ENCODE data around the gene ARID2. TPM values are rescaled to one million over a fixed set of nuclear protein-coding genes. Genes with fewer than 3 reads are reported as not detected.

The ARID2 gene
- polyA plus RNA-seq, 2 of the 4 experiments (the other 2 are of a cell fraction): 8.7 to 37.7 TPM

GRCh38 chr12:45727301-45727979 is 2.1 kb upstream of the ARID2 start:
- peaks cover 28% of the 10 kb centered on the region; the same call in 2 of the 3 replicates for H3K4me1 ChIP-seq
- under 1% methylated on average over 18 of the region's 45 CpGs for WGBS (ENCODE audit: missing lambda C conversion rate)
- peak overlapping the region; percentile 62 for H3K4me3 ChIP-seq
- peak overlapping the region; percentile 87 for H3K4me2 ChIP-seq
- peak overlapping the region; percentile 98 to 99 for H3K27ac ChIP-seq
- no peak for FAIRE-seq
- peak; percentile 72 to 82 for ATAC-seq
- ChIA-PET CTCF (interaction anchor here (0.7 to 8.1 kb wide), 8 partner anchors 10 to 544 kb away, joined by 3 to 36 read pairs (median 4); no protein-coding TSS in a partner anchor), POLR2A (interaction anchor here (1.1 to 3.6 kb wide), 5 partner anchors 183 to 512 kb away, joined by 3 to 25 read pairs (median 11); partner anchors contain the start of genes ANO6 and SCAF11)
- DNase-seq (ENCODE audit: low read depth in 1 of 2, low spot score in 1 of 2): peak; percentile 91 to 98
- H3K9me3 ChIP-seq: no peaks in the 10 kb centered on the region
- TF ChIP-seq MAFK (IDR thresholded peaks at IDR 0.05; ENCODE audit: partially characterized antibody): no peak
- TF ChIP-seq ZSCAN20 (CRISPR knock-in tag; IDR thresholded peaks at IDR 0.05): no peak
- no peak for TF ChIP-seq EHF (CRISPR knock-in tag; IDR thresholded peaks at IDR 0.05)
- no peak for TF ChIP-seq HDAC2 (IDR thresholded peaks at IDR 0.05)
- TF ChIP-seq CEBPB (IDR thresholded peaks at IDR 0.05): peak in 1 of 2 experiments; percentile 55; a peak in 3 of 4 replicates
- 0 out of 2 replicates have a peak, but pooled peaks have one; percentile 10 for TF ChIP-seq ESRRA (IDR thresholded peaks at IDR 0.05; ENCODE audit: borderline replicate concordance, low read length)
- no peak for TF ChIP-seq SREBF2 (IDR thresholded peaks at IDR 0.05)
- TF ChIP-seq ZFP36 (IDR thresholded peaks at IDR 0.05; ENCODE audit: borderline replicate concordance, partially characterized antibody): no peak
- TF ChIP-seq POLR2A (IDR thresholded peaks at IDR 0.05; ENCODE audit: low read length): peak; percentile 49
- TF ChIP-seq ZNF302 (CRISPR knock-in tag; IDR thresholded peaks at IDR 0.05): no peak
- no peak for TF ChIP-seq RCOR1 (IDR thresholded peaks at IDR 0.05; ENCODE audit: low read depth, low read length)
- TF ChIP-seq PHF8 (IDR thresholded peaks at IDR 0.05; ENCODE audit: borderline replicate concordance, low read depth): peak; percentile 63
- no peak; the same call in 1 of the 2 replicates for TF ChIP-seq MAZ (IDR thresholded peaks at IDR 0.05; ENCODE audit: borderline replicate concordance, low read depth, low read length)
- TF ChIP-seq HEYL (CRISPR knock-in tag; IDR thresholded peaks at IDR 0.05): no peak
- peak; percentile 87 for TF ChIP-seq MAX (IDR thresholded peaks at IDR 0.05)
- no peak for TF ChIP-seq FOSL2 (IDR thresholded peaks at IDR 0.05)
- peak; percentile 43 for TF ChIP-seq FOSL2 (CRISPR knock-in tag; IDR thresholded peaks at IDR 0.05)
- no peak for TF ChIP-seq JUNB (IDR thresholded peaks at IDR 0.05)
- TF ChIP-seq RFX5 (IDR thresholded peaks at IDR 0.05): no peak
- TF ChIP-seq HMGXB4 (CRISPR knock-in tag; IDR thresholded peaks at IDR 0.05; ENCODE audit: borderline replicate concordance): peak; percentile 44; the same call in 1 of the 2 replicates
- TF ChIP-seq POLR2AphosphoS2 (conservative IDR thresholded peaks at IDR 0.05; ENCODE audit: low read length): no peak
- no peak for TF ChIP-seq HOXB13 (CRISPR knock-in tag; IDR thresholded peaks at IDR 0.05; ENCODE audit: low read depth)
- TF ChIP-seq CHD4 (IDR thresholded peaks at IDR 0.05; ENCODE audit: borderline replicate concordance): no peak
- TF ChIP-seq USF2 (IDR thresholded peaks at IDR 0.05): 0 out of 2 replicates have a peak, but pooled peaks have one; percentile 10
- no peak for TF ChIP-seq HES2 (IDR thresholded peaks at IDR 0.05)
- no peak for TF ChIP-seq TP53 (CRISPR knock-in tag; IDR thresholded peaks at IDR 0.05)
- TF ChIP-seq ATOH8 (CRISPR knock-in tag; IDR thresholded peaks at IDR 0.05; ENCODE audit: low read depth): no peak
- TF ChIP-seq BHLHE40 (IDR thresholded peaks at IDR 0.05; ENCODE audit: low read depth, low read length): no peak
- no peak for TF ChIP-seq KDM5A (IDR thresholded peaks at IDR 0.05)
- TF ChIP-seq CBX2 (IDR thresholded peaks at IDR 0.05; ENCODE audit: borderline replicate concordance, low read depth): no peak
- no peak for TF ChIP-seq FOSB (CRISPR knock-in tag; IDR thresholded peaks at IDR 0.05)
- TF ChIP-seq PBX3 (IDR thresholded peaks at IDR 0.05): peak; percentile 86
- TF ChIP-seq NFE2L2 (conservative IDR thresholded peaks at IDR 0.05; ENCODE audit: low read length): no peak
- TF ChIP-seq RARB (CRISPR knock-in tag; IDR thresholded peaks at IDR 0.05): no peak
- TF ChIP-seq EHMT2 (IDR thresholded peaks at IDR 0.05; ENCODE audit: low read depth): no peak
- 0 out of 2 replicates have a peak, but pooled peaks have one; percentile 23 for TF ChIP-seq E2F6 (IDR thresholded peaks at IDR 0.05; ENCODE audit: borderline replicate concordance, low read depth)
- TF ChIP-seq MYC (IDR thresholded peaks at IDR 0.05; ENCODE audit: borderline replicate concordance, low read length): peak; percentile 71; the same call in 1 of the 2 replicates

All from A549 (cell line).